SU-DHL-6 (cell line): ENCODE measurements around the gene PARP12.

Experiments used
- H2AFZ ChIP-seq: fragments of 200-600 bp; sonication (generic); 2 replicates; pipeline ENCODE4 v1.6.1; 2014; ENCODE audit warnings: low read depth, mild to moderate bottlenecking, moderate library complexity, mixed read lengths, antibody characterized with exemption, low read length; ENCODE audit not compliant: severe bottlenecking
- H3F3A ChIP-seq: fragments of 200-600 bp; shearing (Covaris generic); 2 replicates; pipeline ENCODE4 v1.6.0; 2016; ENCODE audit warnings: antibody characterized with exemption, mild to moderate bottlenecking; ENCODE audit not compliant: insufficient read depth
- H3K27ac ChIP-seq: fragments of 200-600 bp; sonication (generic); 2 replicates; pipeline ENCODE4 v1.5.1; 2016; ENCODE audit warnings: low read depth, mild to moderate bottlenecking, low read length, moderate library complexity, mixed read lengths
- H3K27me3 ChIP-seq: fragments of 200-600 bp; sonication (generic), shearing (Covaris generic); 2 replicates; pipeline ENCODE4 v1.6.0; 2014; ENCODE audit warnings: mild to moderate bottlenecking, low read length
- H3K36me3 ChIP-seq: fragments of 200-600 bp; sonication (generic); 2 replicates; pipeline ENCODE4 v1.6.1; 2014; ENCODE audit warnings: mild to moderate bottlenecking, low read length, mixed read lengths
- H3K4me2 ChIP-seq: fragments of 300-600, 200-600 bp; shearing (Covaris generic), sonication (generic); 2 replicates; pipeline ENCODE4 v1.6.0; 2014; ENCODE audit warnings: low read length, low read depth, mild to moderate bottlenecking; ENCODE audit not compliant: poor library complexity, severe bottlenecking
- H3K4me3 ChIP-seq: fragments of 200-600 bp; sonication (generic); 2 replicates; pipeline ENCODE4 v1.5.1; 2014; ENCODE audit warnings: antibody characterized with exemption, low read length, mild to moderate bottlenecking, mixed read lengths; ENCODE audit not compliant: insufficient read depth, poor library complexity, severe bottlenecking
- H3K79me2 ChIP-seq: fragments of 200-600 bp; sonication (generic); 2 replicates; pipeline ENCODE4 v1.6.1; 2014; ENCODE audit warnings: mild to moderate bottlenecking, low read length, moderate library complexity; ENCODE audit not compliant: insufficient read depth
- H3K9ac ChIP-seq: fragments of 200-600 bp; sonication (generic); 2 replicates; pipeline ENCODE4 v1.7.0; 2014; ENCODE audit warnings: mild to moderate bottlenecking, low read length
- H3K9me2 ChIP-seq: fragments of 200-600 bp; sonication (generic); replicated peaks from 2 replicates; pipeline ENCODE4 v1.6.1; 2014; ENCODE audit warnings: low read length; ENCODE audit not compliant: insufficient read depth
- H3K9me3 ChIP-seq: fragments of 200-600 bp; sonication (generic); 2 replicates; pipeline ENCODE4 v1.6.1; 2014; ENCODE audit warnings: low read length, mixed read lengths; ENCODE audit not compliant: insufficient read depth
- H4K20me1 ChIP-seq: fragments of 200-600 bp; sonication (generic); 2 replicates; pipeline ENCODE4 v1.6.1; 2014; ENCODE audit warnings: low read depth, mild to moderate bottlenecking, antibody characterized with exemption, low read length, moderate library complexity, mixed read lengths
- EZH2phosphoT487 ChIP-seq: fragments of 200-600 bp; sonication (generic), shearing (Covaris generic); conservative IDR thresholded peaks from 2 replicates; pipeline ENCODE4 v1.6.1; 2018; ENCODE audit warnings: mild to moderate bottlenecking, antibody characterized with exemption, low read length, moderate library complexity, mixed read lengths
- TF ChIP-seq, protein P1 (sequence below): fragments of 200-600 bp; sonication (generic); IDR thresholded peaks from one replicate; pipeline ENCODE4 v1.5.1; 2017; ENCODE audit warnings: antibody characterized with exemption, mild to moderate bottlenecking, low read length, moderate library complexity; ENCODE audit not compliant: insufficient read depth, poor library complexity, severe bottlenecking

PARP12 gene

DNA sequence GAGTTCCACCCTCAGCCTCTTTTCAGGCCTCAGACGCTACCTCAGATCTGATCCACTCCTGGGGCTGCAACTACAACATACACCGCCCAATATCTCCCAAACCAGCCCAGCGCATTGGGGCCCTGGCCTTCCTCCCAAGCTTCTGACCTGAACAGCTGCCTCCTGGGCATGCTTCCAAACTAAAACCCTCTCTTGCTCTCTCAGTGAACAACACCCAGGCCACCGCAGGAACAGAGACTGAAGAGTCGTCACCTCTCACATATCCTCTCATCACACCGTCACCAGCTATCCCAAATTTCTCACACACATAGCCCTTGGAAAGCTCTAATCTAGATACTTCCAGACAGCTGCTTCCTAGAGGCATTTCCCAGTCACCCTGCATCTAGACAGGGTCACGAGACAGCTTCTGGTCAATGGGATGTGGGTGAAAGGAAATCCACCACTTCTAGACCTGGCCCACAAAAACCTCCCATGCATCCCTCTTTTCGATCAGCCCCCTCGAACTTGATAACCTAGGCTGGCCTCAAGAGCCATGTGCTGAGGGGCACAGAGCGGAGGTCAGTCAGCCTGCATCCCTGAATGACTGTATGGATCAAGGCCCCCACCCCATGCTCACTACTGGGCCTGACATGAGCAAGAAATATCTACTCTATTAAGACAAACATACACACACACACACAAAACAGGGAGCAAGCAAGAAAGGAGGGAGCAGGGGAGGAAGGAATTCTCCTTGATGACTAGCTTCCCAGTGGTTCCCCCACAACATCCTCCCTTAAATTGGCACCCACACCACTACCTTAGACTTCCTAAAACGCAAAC, 1.8 kb downstream of the PARP12 start:
- Histone ChIP-seq H2AFZ (no peak overlapping the region), H3K4me3 (no peak overlapping the region), H3K9me2 (no peaks in the 10 kb centered on the region), H3K4me2 (no peak overlapping the region), H3K27ac (no peak overlapping the region), H3K27me3 (no peaks in the 10 kb centered on the region), H3F3A (no peaks in the 10 kb centered on the region), H3K36me3 (no peaks in the 10 kb centered on the region), H3K9me3 (peaks cover 4% of the 10 kb centered on the region; the same call in 1 of the 2 replicates), H3K9ac (no peak overlapping the region), H3K79me2 (no peaks in the 10 kb centered on the region), H4K20me1 (no peaks in the 10 kb centered on the region)
- TF ChIP-seq, protein P1, sequence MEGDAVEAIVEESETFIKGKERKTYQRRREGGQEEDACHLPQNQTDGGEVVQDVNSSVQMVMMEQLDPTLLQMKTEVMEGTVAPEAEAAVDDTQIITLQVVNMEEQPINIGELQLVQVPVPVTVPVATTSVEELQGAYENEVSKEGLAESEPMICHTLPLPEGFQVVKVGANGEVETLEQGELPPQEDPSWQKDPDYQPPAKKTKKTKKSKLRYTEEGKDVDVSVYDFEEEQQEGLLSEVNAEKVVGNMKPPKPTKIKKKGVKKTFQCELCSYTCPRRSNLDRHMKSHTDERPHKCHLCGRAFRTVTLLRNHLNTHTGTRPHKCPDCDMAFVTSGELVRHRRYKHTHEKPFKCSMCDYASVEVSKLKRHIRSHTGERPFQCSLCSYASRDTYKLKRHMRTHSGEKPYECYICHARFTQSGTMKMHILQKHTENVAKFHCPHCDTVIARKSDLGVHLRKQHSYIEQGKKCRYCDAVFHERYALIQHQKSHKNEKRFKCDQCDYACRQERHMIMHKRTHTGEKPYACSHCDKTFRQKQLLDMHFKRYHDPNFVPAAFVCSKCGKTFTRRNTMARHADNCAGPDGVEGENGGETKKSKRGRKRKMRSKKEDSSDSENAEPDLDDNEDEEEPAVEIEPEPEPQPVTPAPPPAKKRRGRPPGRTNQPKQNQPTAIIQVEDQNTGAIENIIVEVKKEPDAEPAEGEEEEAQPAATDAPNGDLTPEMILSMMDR = no peak
- TF ChIP-seq EZH2phosphoT487 = no peak

DNA sequence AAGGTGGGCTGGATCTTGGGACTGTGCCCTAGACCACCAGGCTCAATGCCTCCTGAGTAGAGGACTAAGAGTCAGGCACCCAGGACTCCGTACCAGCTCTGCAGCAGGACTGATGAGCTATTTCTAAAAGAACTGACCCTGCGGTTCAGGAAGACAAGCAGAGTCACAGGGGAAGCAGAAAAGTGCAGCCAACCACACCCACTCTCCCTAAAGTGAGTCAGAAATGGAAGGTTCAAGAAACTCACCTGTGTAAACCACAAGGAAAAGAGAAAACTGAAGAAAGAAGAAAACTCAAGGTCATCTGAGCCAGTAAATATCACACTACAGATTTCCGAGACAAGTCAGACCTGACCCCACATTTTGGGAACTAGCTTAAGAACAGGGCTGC, 2.5 kb downstream of the PARP12 start:
- H3K79me2 ChIP-seq = no peaks in the 10 kb centered on the region

DNA sequence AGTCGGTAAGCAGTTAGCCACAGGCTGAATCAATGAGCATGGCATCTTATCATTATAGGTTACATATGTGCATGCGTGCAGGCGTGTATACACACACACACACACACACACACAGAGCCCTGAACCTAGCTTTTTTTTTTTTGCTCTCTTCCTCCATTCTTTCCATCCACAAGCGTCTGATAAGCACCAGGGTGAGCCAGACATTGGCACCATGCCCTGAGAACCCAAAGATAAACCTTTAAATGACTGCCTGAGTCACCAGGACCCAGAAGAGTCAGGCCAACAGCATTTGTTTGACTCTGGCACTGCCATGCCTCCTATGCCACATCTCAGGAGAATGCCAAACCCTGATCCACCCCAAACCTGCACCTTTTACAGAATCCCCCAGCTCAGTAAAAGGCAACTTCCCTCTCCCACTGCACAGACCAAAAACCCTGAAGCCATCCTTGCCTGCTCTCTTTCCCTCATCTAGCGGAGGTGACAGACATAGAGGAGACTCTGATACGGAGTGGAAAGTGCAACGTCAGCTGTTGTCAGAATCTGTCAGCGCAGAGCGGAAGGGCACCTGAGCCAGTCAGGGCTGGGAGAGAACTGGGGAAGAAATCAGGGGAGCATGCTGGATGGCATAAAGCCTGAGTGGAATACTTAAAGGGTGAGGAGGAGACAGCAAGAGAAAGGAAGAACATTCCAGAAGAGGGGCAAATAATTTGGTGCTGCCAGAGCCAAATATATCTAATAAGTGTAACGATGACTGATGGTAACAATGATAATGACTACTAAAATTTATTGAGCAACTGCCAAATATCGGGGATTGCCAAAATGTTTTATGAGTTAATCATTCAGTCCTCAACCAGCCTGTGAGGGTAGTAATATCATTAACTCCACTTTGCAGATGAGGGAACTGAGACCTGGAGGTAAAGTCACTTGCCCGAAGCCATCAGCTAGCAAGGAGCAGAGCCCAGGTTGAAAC, 3.2 kb downstream of the PARP12 start:
- Histone ChIP-seq H3K36me3 (no peaks in the 10 kb centered on the region), H3K4me2 (no peak overlapping the region), H3K4me3 (no peak overlapping the region), H3F3A (no peaks in the 10 kb centered on the region), H3K9me2 (no peaks in the 10 kb centered on the region), H3K9ac (no peak overlapping the region), H3K79me2 (no peaks in the 10 kb centered on the region), H3K27ac (no peak overlapping the region), H2AFZ (no peak overlapping the region), H3K9me3 (no peaks in the 10 kb centered on the region), H4K20me1 (no peaks in the 10 kb centered on the region), H3K27me3 (no peaks in the 10 kb centered on the region)
- TF ChIP-seq, protein P1 = no peak
- no peak for TF ChIP-seq EZH2phosphoT487

More for the DNA sequence above, 2.5 kb downstream of the PARP12 start:
- Histone ChIP-seq H3K27me3 (no peaks in the 10 kb centered on the region), H3K36me3 (no peaks in the 10 kb centered on the region), H3K9me2 (no peaks in the 10 kb centered on the region), H3K4me3 (no peak overlapping the region), H4K20me1 (no peaks in the 10 kb centered on the region), H3K27ac (no peak overlapping the region), H3K4me2 (no peak overlapping the region), H3K9ac (no peak overlapping the region), H2AFZ (no peak overlapping the region), H3K9me3 (no peaks in the 10 kb centered on the region), H3F3A (no peaks in the 10 kb centered on the region)
- TF ChIP-seq, protein P1 = no peak
- no peak for TF ChIP-seq EZH2phosphoT487
